ENCODE results near the gene SLC34A2. TPM values are rescaled to one million over a fixed set of nuclear protein-coding genes. Genes with fewer than 3 reads are reported as not detected.

The SLC34A2 gene
- total and polyA plus RNA-seq, 8 donors, result 0.12 to 35.7 (median 0.55) TPM; not detected in 3

DNA sequence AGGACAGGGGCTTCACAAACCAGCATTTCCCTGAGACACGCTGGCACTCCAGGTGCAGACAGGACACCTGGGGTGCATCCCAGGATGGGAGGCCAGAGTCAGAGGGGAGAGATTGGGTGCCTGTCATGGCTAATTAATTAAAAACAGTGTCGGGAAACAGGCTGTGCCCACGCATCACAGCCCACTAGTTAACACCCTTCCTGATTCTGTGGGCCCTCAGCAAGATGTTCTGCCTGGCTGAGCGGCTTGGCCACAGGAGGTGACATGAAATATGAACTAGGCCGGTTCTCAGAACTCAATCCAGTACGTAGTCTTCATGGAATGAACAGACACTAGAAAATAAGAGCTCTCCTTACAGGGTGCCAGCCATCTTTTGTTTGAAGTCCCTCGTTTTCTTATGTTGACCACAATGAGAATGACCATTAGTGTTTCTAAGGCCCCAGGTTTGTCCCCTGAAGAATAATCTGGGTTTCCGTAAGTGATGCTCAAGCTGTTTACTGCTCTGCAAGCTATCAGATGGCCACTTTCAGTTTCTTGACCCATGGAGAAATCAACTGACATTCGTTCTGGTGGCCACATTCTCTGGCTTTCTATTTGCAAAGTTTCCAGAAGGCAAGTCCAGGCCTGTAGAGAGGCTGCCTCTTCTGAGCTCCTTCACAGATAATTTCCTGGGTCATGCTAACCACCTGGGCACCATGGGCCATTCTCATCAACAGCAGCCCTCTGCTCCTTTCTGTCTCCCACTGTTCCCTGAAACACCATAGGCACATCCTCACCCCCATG is 72.3 kb downstream of the SLC34A2 start:
- no peaks in the 10 kb centered on the region for H3K4me1 ChIP-seq
- no peaks in the 10 kb centered on the region for H3K9me3 ChIP-seq
- TF ChIP-seq POLR2A (IDR thresholded peaks at IDR 0.05) (no peak), EP300 (IDR thresholded peaks at IDR 0.05) (no peak), POLR2AphosphoS5 (IDR thresholded peaks at IDR 0.05) (no peak)
- TF ChIP-seq, protein P1, sequence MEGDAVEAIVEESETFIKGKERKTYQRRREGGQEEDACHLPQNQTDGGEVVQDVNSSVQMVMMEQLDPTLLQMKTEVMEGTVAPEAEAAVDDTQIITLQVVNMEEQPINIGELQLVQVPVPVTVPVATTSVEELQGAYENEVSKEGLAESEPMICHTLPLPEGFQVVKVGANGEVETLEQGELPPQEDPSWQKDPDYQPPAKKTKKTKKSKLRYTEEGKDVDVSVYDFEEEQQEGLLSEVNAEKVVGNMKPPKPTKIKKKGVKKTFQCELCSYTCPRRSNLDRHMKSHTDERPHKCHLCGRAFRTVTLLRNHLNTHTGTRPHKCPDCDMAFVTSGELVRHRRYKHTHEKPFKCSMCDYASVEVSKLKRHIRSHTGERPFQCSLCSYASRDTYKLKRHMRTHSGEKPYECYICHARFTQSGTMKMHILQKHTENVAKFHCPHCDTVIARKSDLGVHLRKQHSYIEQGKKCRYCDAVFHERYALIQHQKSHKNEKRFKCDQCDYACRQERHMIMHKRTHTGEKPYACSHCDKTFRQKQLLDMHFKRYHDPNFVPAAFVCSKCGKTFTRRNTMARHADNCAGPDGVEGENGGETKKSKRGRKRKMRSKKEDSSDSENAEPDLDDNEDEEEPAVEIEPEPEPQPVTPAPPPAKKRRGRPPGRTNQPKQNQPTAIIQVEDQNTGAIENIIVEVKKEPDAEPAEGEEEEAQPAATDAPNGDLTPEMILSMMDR (IDR thresholded peaks at IDR 0.05), result no peak
- no peaks in the 10 kb centered on the region for H3K36me3 ChIP-seq
- H3K27ac ChIP-seq, result no peak overlapping the region
- DNase-seq, result no peak
- intact Hi-C loops (cut with DNase I; ENCODE audit: low total_unique reads), result no loop called here
- H3K4me3 ChIP-seq, result no peak overlapping the region
- WGBS, 5 donors, result 89 to 93% (median 93%) methylated on average over 9 of the region's 9 CpGs
- H3K27me3 ChIP-seq, result no peaks in the 10 kb centered on the region

Small RNA genes within 50 kb of the gene (small RNA-seq; reads per million reads assigned to genes)
- gene AC092436.3, result 0 reads per million in 4 donors
- 0 reads per million in 4 donors for gene MTND4LP22
- gene RPS29P11, result 0 reads per million in 4 donors

Other genes starting within 250 kb of the SLC34A2 start
- 100 to 1,000 TPM in 3 of 5 donors, 10 to 100 TPM in 1, 1 to 10 TPM in 1; 4.1 to 173 (median 113) TPM for gene SEL1L3, start 207.1 kb downstream of the SLC34A2 start, total RNA-seq
- gene SEL1L3, start 207.1 kb downstream of the SLC34A2 start, polyA plus RNA-seq, result 10 to 100 TPM; 16.6 to 48.1 (median 21.5) TPM

All from stomach (tissue), 9 donors.